ENCODE measurements around the gene RICTOR.

GRCh38 chr5:38905516-38905915, 168.7 kb downstream of the RICTOR start:
- no peak for TF ChIP-seq RFX5 (IDR thresholded peaks at IDR 0.05)
- no peak for TF ChIP-seq CHD2 (IDR thresholded peaks at IDR 0.05; ENCODE audit: low read length, partially characterized antibody)
- TF ChIP-seq EP300 (IDR thresholded peaks at IDR 0.05) = no peak
- TF ChIP-seq CTCF (IDR thresholded peaks at IDR 0.05) = no peak
- no peak for TF ChIP-seq POLR2A (IDR thresholded peaks at IDR 0.05; ENCODE audit: low read length)
- TF ChIP-seq USF2 (IDR thresholded peaks at IDR 0.05) = no peak
- TF ChIP-seq, protein P1, sequence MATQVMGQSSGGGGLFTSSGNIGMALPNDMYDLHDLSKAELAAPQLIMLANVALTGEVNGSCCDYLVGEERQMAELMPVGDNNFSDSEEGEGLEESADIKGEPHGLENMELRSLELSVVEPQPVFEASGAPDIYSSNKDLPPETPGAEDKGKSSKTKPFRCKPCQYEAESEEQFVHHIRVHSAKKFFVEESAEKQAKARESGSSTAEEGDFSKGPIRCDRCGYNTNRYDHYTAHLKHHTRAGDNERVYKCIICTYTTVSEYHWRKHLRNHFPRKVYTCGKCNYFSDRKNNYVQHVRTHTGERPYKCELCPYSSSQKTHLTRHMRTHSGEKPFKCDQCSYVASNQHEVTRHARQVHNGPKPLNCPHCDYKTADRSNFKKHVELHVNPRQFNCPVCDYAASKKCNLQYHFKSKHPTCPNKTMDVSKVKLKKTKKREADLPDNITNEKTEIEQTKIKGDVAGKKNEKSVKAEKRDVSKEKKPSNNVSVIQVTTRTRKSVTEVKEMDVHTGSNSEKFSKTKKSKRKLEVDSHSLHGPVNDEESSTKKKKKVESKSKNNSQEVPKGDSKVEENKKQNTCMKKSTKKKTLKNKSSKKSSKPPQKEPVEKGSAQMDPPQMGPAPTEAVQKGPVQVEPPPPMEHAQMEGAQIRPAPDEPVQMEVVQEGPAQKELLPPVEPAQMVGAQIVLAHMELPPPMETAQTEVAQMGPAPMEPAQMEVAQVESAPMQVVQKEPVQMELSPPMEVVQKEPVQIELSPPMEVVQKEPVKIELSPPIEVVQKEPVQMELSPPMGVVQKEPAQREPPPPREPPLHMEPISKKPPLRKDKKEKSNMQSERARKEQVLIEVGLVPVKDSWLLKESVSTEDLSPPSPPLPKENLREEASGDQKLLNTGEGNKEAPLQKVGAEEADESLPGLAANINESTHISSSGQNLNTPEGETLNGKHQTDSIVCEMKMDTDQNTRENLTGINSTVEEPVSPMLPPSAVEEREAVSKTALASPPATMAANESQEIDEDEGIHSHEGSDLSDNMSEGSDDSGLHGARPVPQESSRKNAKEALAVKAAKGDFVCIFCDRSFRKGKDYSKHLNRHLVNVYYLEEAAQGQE (IDR thresholded peaks at IDR 0.05) = no peak
- TF ChIP-seq KDM5A (IDR thresholded peaks at IDR 0.05) = no peak
- no peak for TF ChIP-seq MAFK (IDR thresholded peaks at IDR 0.05; ENCODE audit: partially characterized antibody)
- no peak for TF ChIP-seq SMC3 (IDR thresholded peaks at IDR 0.05)
- no peak for TF ChIP-seq HOXB13 (CRISPR knock-in tag; IDR thresholded peaks at IDR 0.05; ENCODE audit: low read depth)
- no peak for TF ChIP-seq ZC3H11A (IDR thresholded peaks at IDR 0.05)
